ENCODE data around the gene ACVR1. TPM values are rescaled to one million over a fixed set of nuclear protein-coding genes. Genes with fewer than 3 reads are reported as not detected.
"Not testable (repeated sequence)": the region's sequence is repeated elsewhere in the genome, so short reads cannot be mapped to it uniquely, and the experiment has no call there.

The ACVR1 gene
- total RNA-seq, 4 donors from 2014 or later = 17.9 to 41.4 (median 29.9) TPM

GRCh38 chr2:157761520-157761919 is 114.6 kb downstream of the ACVR1 start:
- peaks cover 4 to 94% of the 10 kb centered on the region in 2 donors for H3K36me3 ChIP-seq
- H3K9me3 ChIP-seq = peaks cover 0 to 14% (median 0%) of the 10 kb centered on the region in 3 donors
- H3K27me3 ChIP-seq = no peaks in the 10 kb centered on the region
- no peak for ATAC-seq
- no peak for TF ChIP-seq POLR2A (IDR thresholded peaks at IDR 0.05)
- no peak for TF ChIP-seq EP300 (IDR thresholded peaks at IDR 0.05)
- no peak for TF ChIP-seq POLR2AphosphoS5 (IDR thresholded peaks at IDR 0.05)
- TF ChIP-seq CTCF (IDR thresholded peaks at IDR 0.05) = no peak
- no peak overlapping the region for H3K27ac ChIP-seq
- H3K4me1 ChIP-seq = no peaks in the 10 kb centered on the region
- H3K4me3 ChIP-seq = no peak overlapping the region

DNA sequence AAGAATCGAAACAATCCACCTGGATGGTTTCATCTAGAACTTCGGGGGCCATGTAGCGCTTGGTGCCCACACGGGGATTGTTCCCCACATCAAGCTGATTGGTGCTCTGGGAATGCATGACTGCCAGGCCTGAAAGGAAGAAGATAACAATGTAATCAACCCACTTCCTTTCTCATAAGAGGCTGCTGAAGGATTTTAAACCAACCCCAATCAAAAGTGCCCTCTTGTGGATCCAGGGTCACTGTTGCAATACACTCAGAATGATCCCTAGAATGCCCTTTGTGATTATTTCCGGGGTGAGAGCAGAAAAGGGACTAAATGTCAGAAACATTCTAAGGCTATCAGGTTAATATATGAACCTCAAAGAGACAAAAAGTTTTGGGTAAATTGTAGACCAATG is 115.2 kb downstream of the ACVR1 start:
- Histone ChIP-seq H3K27me3 (no peaks in the 10 kb centered on the region), H3K4me1 (no peaks in the 10 kb centered on the region), H3K36me3 (peaks cover 3 to 94% of the 10 kb centered on the region in 2 donors), H3K27ac (no peak overlapping the region), H3K4me3 (no peak overlapping the region), H3K9me3 (peaks cover 0 to 17% (median 0%) of the 10 kb centered on the region in 3 donors)
- TF ChIP-seq POLR2AphosphoS5 (IDR thresholded peaks at IDR 0.05) (no peak), POLR2A (IDR thresholded peaks at IDR 0.05) (no peak), CTCF (IDR thresholded peaks at IDR 0.05) (no peak), EP300 (IDR thresholded peaks at IDR 0.05) (no peak)
- ATAC-seq = no peak
- 75 to 96% methylated on average over 4 to 5 of the region's 5 CpGs for WGBS, 2 donors (ENCODE audit: low coverage in 1 of 2)

DNA sequence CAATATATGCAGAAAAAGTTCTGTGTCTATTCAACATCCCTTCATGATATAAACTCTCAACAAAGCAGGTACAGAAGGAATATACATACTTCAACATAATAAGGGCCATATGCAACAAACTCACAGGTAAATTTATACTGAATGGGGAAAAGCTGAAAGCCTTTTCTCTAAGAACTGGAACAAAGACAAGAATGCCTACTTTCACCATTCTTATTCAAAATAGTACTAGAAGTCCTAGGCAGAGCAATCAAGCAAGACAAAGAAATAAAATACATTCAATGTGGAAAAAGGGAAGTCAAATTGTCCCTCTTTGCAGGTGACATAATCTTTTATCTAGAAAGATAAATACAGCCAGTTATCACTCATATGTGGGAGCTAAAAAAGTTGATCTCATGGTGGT is 116.3 kb downstream of the ACVR1 start:
- H3K4me3 ChIP-seq = no peak overlapping the region

GRCh38 chr2:157758586-157758985 is 117.5 kb downstream of the ACVR1 start:
- Histone ChIP-seq H3K4me1 (no peaks in the 10 kb centered on the region), H3K27me3 (no peaks in the 10 kb centered on the region), H3K27ac (no peak overlapping the region), H3K9me3 (peaks cover 0 to 23% (median 0%) of the 10 kb centered on the region in 3 donors), H3K36me3 (peaks cover 0 to 87% of the 10 kb centered on the region in 2 donors), H3K4me3 (no peak overlapping the region)
- 95 to 100% methylated on average over 2 of the region's 2 CpGs for WGBS, 2 donors (ENCODE audit: low coverage in 1 of 2)
- TF ChIP-seq CTCF (IDR thresholded peaks at IDR 0.05) (no peak), POLR2A (IDR thresholded peaks at IDR 0.05) (no peak), EP300 (IDR thresholded peaks at IDR 0.05) (no peak), POLR2AphosphoS5 (IDR thresholded peaks at IDR 0.05) (no peak)
- ATAC-seq = no peak

More for the DNA sequence above, 116.3 kb downstream of the ACVR1 start:
- Histone ChIP-seq H3K27ac (no peak overlapping the region), H3K27me3 (no peaks in the 10 kb centered on the region), H3K4me1 (no peaks in the 10 kb centered on the region), H3K36me3 (peaks cover 0 to 94% of the 10 kb centered on the region in 2 donors), H3K9me3 (peaks cover 0 to 23% (median 0%) of the 10 kb centered on the region in 3 donors)
- no peak for ATAC-seq
- TF ChIP-seq EP300 (IDR thresholded peaks at IDR 0.05) (no peak), CTCF (IDR thresholded peaks at IDR 0.05) (no peak), POLR2A (IDR thresholded peaks at IDR 0.05) (no peak)

- Histone ChIP-seq H3K4me3 (no peak overlapping the region), H3K27me3 (no peaks in the 10 kb centered on the region), H3K36me3 (peaks cover 0 to 85% of the 10 kb centered on the region in 2 donors), H3K9me3 (peaks cover 0 to 23% (median 0%) of the 10 kb centered on the region in 3 donors), H3K27ac (no peak overlapping the region), H3K4me1 (no peaks in the 10 kb centered on the region)
- no peak for TF ChIP-seq POLR2A (IDR thresholded peaks at IDR 0.05)
- no peak for TF ChIP-seq EP300 (IDR thresholded peaks at IDR 0.05)
- TF ChIP-seq POLR2AphosphoS5 (IDR thresholded peaks at IDR 0.05) = no peak
- no peak for TF ChIP-seq CTCF (IDR thresholded peaks at IDR 0.05)
- WGBS, 2 donors (ENCODE audit: low coverage in 1 of 2) = 89 to 92% methylated on average over 1 of the region's 1 CpG
- no peak for ATAC-seq
Measured at GRCh38 chr2:157757500-157757899, 118.6 kb downstream of the ACVR1 start.

DNA sequence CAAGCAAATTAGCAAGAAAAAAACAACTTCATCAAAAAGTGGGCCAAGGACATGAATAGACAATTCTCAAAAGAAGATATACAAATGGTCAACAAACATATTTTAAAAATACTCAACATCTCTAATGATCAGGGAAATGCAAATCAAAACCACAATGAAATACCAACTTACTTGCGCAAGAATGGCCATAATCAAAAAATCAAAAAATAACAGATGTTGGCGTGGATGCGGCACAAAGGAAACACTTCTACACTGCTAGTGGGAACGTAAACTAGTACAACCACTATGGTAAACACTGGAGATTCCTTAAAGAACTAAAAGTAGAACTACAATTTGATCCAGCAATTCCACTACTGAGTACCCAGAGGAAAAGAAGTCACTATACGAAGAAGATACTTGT is 119.7 kb downstream of the ACVR1 start:
- Histone ChIP-seq H3K36me3 (peaks cover 0 to 80% of the 10 kb centered on the region in 2 donors), H3K9me3 (peaks cover 0 to 23% (median 0%) of the 10 kb centered on the region in 3 donors)
- not testable (repeated sequence) for H3K27ac ChIP-seq, H3K27me3 ChIP-seq, H3K4me1 ChIP-seq, ATAC-seq, H3K4me3 ChIP-seq
- 90 to 96% methylated on average over 4 to 5 of the region's 5 CpGs for WGBS, 2 donors (ENCODE audit: low coverage in 1 of 2)
